UCSD-AML1 (cell line): ENCODE data around the gene TMEM80.
A peak's percentile ranks its signal among the peaks of the same experiment; 100 is the strongest.
"Not testable (repeated sequence)": the region's sequence is repeated elsewhere in the genome, so short reads cannot be mapped to it uniquely, and the experiment has no call there.

Source experiments
- DNase-seq: peaks from one replicate; lab custom pipeline; 2025; ENCODE audit not compliant: unreplicated experiment; lab: John Stamatoyannopoulos, UW

Gene TMEM80

GRCh38 chr11:695538-696248 lies at the start of gene TMEM80:
Gene TMEM80, plus strand, starts transcription at chr11:695816. Its CDS starts 12 bp downstream, at chr11:695828.
- DNase-seq, result peak; percentile 99

GRCh38 chr11:646214-646613 lies 49.4 kb upstream of the TMEM80 start:
- no peak for DNase-seq

- not testable (repeated sequence) for DNase-seq
These were observed 47.9 kb upstream of the TMEM80 start for GRCh38 chr11:647672-648158.

- no peak for DNase-seq
These were observed 45.1 kb upstream of the TMEM80 start for GRCh38 chr11:650482-650881.

GRCh38 chr11:653136-653535 lies 42.5 kb upstream of the TMEM80 start:
- not testable (repeated sequence) for DNase-seq

- DNase-seq, result no peak
These were observed 41.8 kb upstream of the TMEM80 start for GRCh38 chr11:653837-654236.

- not testable (repeated sequence) for DNase-seq
These were observed 41.2 kb upstream of the TMEM80 start for GRCh38 chr11:654444-654843.

- no peak for DNase-seq
These were observed 40.4 kb upstream of the TMEM80 start for GRCh38 chr11:655036-655726.

- no peak for DNase-seq
These were observed 39.2 kb upstream of the TMEM80 start for GRCh38 chr11:656426-656825.

- no peak for DNase-seq
These were observed 38.8 kb upstream of the TMEM80 start for GRCh38 chr11:656866-657265.

- DNase-seq, result no peak
These were observed 37.9 kb upstream of the TMEM80 start for GRCh38 chr11:657691-658126.

GRCh38 chr11:659532-660085 lies 36.0 kb upstream of the TMEM80 start:
- no peak for DNase-seq

- DNase-seq, result no peak
These were observed 35.3 kb upstream of the TMEM80 start for GRCh38 chr11:660281-660680.

- DNase-seq, result no peak
These were observed 34.8 kb upstream of the TMEM80 start for GRCh38 chr11:660681-661444.

GRCh38 chr11:662689-663274 lies 32.8 kb upstream of the TMEM80 start:
- DNase-seq, result peak; percentile 48

GRCh38 chr11:665062-665703 lies 30.4 kb upstream of the TMEM80 start:
- no peak for DNase-seq

- DNase-seq, result no peak
These were observed 29.8 kb upstream of the TMEM80 start for GRCh38 chr11:665704-666281.

- DNase-seq, result no peak
These were observed 21.8 kb upstream of the TMEM80 start for GRCh38 chr11:673866-674265.

GRCh38 chr11:674406-674805 lies 21.2 kb upstream of the TMEM80 start:
- no peak for DNase-seq

GRCh38 chr11:678297-678696 lies 17.3 kb upstream of the TMEM80 start:
- no peak for DNase-seq
